HG02943 (cell line): ENCODE data around the gene TRIO.

Source experiments
- ATAC-seq: cut with Tn5 transposase; IDR thresholded peaks from one replicate; pipeline ENCODE4 v1.9.1; 2021; ENCODE audit warnings: mild to moderate bottlenecking, low read depth, moderate library complexity; ENCODE audit not compliant: unreplicated experiment

TRIO gene

GRCh38 chr5:14183187-14183939, 40.2 kb downstream of the TRIO start:
- ATAC-seq = no peak

GRCh38 chr5:14184082-14184481, 40.9 kb downstream of the TRIO start:
- ATAC-seq = no peak

- ATAC-seq = no peak
Measured at GRCh38 chr5:14184725-14185124, 41.6 kb downstream of the TRIO start.

GRCh38 chr5:14185326-14186058, 42.4 kb downstream of the TRIO start:
- ATAC-seq = no peak

- no peak for ATAC-seq
Measured at GRCh38 chr5:14186059-14186830, 43.1 kb downstream of the TRIO start.

GRCh38 chr5:14187157-14187556, 44.0 kb downstream of the TRIO start:
- ATAC-seq = no peak

- ATAC-seq = no peak
Measured at GRCh38 chr5:14187660-14188059, 44.5 kb downstream of the TRIO start.

- no peak for ATAC-seq
Measured at GRCh38 chr5:14188778-14189177, 45.6 kb downstream of the TRIO start.

- no peak for ATAC-seq
Measured at GRCh38 chr5:14189680-14190079, 46.5 kb downstream of the TRIO start.

GRCh38 chr5:14190194-14191164, 47.3 kb downstream of the TRIO start:
- no peak for ATAC-seq

- no peak for ATAC-seq
Measured at GRCh38 chr5:14191325-14191724, 48.2 kb downstream of the TRIO start.

- ATAC-seq = no peak
Measured at GRCh38 chr5:14193496-14193895, 50.4 kb downstream of the TRIO start.

- no peak for ATAC-seq
Measured at GRCh38 chr5:14195588-14195987, 52.4 kb downstream of the TRIO start.

GRCh38 chr5:14197056-14197455, 53.9 kb downstream of the TRIO start:
- ATAC-seq = no peak

GRCh38 chr5:14199902-14200301, 56.8 kb downstream of the TRIO start:
- no peak for ATAC-seq

- ATAC-seq = no peak
Measured at GRCh38 chr5:14200312-14200990, 57.3 kb downstream of the TRIO start.

- ATAC-seq = no peak
Measured at GRCh38 chr5:14201325-14202045, 58.3 kb downstream of the TRIO start.

- ATAC-seq = no peak
Measured at GRCh38 chr5:14202462-14202861, 59.3 kb downstream of the TRIO start.
